Dedifferentiated amniotic fluid mesenchymal stem cell (primary cell): ENCODE data around the gene SSBP3.

ENCODE experiments used
- DNase-seq: peaks from one replicate; pipeline ENCODE4 v3.0.0-alpha.2; 2016; ENCODE audit errors: extremely low spot score

The SSBP3 gene

DNA sequence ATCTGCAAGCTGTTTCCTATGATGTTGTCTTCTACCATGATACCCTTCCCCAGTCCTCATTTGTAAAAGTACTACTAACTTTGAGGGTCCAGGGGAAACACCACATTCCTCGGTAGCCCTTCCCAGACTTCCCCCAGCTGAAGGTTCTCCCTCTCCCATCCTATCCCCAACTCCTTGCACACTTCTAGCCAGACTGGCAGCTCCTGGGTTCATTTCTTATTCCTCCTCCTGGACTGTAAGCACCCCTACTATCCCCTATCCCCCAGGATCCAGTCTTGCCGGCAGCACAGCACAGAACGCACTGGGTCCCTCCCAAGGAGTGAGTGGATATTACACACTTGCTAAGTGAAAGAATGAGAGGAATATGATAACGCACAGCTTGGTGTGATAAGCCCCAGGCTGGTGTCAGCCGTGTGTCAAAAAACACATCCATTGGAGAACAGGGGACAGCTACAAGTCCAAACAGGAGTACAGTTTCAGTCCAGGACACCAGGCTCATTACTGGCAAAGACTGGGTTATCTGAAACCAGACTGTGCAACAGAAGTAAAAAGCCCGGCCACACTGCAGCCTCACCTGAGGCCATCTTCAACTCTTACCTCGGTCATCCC lies 100.2 kb downstream of the SSBP3 start:
- no peak for DNase-seq

DNA sequence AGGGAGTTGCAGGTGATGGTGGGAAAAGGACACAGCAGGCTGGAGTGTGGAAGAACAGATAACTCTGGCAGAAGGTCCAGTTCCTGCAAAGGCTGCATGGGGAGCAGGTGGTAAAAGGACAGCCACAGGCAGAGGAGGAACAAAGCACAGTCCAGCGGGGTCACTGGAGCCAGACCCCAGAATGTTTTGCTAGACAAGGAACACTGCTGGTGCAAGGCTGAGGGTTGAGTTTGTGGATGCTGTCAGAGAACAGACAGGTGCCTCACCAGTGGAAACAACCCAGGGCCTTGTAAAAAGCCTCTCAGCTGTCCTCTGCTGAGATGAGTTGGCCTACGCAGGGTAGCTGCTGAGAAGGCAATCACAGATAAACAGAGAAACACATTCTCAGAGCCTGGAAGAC lies 101.7 kb downstream of the SSBP3 start:
- no peak for DNase-seq

DNA sequence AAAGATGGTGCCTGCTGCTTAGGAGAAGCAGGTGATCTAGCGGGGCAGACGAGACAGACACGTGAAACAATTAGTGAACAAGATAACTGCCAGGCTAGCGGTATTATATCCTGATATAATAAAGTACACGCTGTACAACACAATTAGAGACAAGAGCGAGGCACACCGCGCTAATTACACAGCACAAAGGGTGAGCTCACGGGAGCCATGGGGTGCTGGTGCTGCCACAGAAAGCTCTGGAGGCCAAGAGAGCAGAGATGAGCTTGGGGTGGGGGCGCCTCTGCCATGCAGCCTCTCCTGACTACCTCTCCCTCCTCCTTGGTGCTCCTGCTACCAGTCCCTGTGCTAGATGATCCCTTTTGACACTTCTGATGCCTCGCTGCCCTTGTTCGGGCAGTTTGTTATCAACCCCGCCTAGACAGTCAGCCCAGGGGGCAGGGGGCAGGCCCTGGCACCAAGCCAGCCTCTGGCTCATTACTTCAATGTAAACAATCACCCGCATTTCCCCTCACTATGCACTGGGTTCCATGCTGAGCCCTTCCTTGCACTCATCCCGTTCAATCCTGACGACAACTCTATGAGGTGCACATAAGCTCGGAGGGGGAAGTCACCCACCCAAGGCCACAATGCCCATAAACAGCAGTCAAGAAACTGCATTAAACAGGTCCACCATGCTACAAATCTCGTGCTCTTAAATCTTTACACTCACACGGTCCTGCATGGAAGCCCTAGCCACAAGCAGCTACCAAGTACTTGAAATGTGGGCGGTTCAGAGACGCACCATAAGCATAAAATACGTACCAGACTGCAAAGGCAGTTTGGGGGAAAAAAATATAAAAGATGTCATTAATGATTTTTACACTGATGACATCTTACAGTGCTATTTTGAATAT lies 103.0 kb downstream of the SSBP3 start:
- no peak for DNase-seq

DNA sequence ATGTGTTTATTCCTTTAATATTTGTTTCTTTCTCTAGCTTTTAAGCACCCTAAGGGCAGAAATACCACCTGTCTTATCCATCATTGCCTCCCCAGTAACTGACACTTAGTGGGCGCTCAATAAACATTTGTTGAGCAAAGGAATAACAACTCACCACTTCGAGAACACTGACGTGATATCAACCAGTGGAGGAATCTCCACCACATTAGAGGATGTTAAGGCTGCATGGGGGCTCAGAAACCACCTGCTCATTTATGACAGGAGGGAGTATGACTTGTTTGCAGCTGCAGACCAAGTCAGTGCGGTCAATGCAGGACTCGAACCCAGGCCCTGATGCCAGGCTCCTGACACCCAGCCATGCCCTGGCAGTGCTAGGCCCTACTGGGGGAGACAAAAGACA lies 103.6 kb downstream of the SSBP3 start:
- no peak for DNase-seq

DNA sequence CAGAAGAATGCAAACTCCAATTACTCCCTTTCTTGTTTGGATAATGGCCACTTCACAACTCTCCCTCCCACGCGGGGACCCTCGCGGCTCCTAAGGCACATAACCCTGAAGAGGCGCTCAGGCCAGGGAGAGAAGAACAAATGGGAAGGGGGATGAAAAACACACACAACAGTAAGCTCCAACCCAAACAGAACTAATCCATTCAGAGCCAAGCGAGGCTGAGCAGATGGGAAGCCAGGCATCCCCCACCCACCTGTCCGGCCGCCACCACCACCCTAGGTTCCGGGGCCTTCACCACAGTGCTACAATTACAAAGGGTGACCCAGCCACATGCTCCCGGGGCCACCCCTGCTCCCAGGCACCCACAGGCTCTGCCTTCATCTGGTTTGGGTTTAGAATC lies 104.7 kb downstream of the SSBP3 start:
- DNase-seq = no peak

DNA sequence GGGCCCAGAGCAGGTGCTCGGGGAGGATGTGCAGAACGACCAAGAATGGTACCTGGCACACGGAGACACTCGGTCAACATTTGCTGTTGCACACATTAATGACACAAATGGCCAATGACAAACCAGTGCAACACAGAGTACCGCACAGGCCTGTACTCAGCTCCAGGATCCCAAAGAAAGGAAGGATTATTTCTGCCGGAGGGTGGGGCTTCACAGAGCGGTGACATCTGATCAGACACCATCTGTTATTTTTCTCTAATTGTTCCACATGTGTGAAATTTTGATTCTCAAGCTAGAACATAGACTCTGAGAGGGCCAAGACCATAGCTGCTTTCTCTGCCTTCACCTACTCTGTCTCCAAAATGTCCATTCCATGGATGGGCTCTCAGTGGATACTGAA lies 105.8 kb downstream of the SSBP3 start:
- no peak for DNase-seq

DNA sequence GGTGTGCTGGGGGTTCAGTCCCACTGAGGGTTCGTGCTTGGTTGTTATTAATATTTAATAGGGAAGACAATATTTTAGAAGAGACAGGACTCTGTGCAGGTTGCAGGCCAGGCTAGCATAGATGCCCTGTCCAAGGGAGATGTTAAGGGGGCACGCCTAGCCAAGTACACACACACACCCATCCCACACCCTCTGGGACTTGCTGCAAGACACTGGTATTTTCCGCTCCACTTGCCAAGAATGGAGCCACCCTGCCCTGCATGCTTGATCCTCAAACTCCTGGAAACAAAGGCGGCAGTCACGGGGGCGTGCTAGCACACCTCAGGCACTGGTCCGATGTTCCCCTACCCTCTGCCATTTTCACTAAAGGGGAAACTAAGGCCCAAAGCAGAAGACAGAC lies 107.2 kb downstream of the SSBP3 start:
- no peak for DNase-seq

DNA sequence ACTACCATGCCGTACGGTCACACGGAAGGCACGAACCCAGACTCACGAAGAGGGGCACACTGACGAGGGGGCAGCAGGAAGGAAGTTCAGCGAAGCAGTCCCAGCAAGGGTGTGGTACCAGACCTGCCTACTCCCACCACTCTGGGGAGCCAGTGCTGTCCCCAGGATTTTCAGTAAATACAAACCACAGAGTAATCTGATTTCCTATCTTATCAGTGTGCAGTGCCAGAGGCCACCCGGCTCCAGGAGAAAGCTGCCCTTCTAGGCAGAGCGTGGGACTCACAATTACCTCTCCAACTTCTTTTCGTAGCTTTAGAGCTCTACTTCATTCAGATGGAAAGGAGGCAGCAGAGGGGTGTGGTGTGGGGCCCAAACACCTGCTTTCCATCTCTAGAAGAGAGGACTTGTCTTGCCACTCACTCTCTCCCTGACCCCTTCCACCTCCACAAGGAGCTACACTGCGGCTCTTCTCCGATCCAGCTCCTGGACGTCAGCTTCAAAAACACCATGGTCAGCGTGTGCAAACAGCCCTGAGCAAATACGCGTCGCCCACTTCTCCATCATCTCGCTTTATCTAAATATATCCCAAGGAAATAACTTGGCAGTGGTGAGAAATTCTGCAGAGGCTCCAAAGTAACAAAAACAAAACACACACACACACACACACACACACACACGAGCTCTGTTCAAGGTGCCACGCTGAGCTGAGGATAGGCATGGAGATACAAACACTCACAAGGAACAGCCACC lies 107.7 kb downstream of the SSBP3 start:
- no peak for DNase-seq

DNA sequence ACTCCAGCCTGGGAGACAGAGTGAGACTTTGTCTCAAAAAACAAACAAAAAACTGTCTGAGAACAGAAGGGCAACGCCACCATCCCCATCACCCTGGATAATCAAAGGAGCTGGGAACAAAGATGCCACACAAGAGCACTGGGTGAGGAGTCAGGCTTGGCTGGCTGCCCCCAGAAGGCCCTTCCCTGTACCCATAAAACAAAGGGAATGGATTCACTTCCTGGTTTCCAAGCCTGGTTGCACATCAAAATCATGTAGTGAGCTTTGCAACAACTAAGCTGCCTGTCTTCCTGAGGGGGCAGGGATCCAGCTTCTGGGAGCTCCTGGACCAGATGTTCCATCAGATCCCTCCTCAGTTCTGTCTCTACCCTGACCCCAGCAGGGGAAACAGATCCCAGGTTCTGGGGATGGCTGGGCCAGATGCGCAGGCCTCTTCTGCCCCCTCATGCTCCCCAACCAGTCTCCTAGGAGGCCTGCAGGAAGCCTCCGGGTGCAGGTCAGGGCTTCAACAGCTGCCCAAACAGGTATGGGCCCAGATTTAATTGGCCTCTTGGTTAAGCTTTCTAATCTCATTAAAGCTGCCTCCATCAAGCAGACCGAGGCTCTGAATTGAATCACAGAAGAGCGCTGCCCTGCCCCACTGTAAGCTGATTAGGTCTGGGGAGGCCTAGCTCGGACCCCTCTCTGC lies 108.5 kb downstream of the SSBP3 start:
- no peak for DNase-seq

DNA sequence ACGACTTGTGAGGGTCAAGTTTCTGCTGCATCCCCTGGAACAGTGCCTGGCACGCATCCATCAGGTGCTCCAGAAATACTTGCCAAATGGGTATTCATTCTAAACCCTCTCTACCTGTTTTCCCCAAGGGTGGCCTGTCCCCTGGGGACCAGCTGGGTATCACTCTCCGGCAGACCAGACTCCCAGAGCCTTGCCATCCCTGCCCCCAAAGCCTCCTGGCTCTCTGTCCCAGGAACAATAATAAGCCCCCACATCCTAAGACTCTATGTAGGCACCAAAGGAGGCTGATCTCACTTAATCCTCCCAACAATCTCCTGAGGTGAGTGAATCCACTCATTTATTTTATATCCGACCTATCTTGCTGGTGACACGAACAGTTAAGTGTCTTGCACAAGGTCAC lies 109.5 kb downstream of the SSBP3 start:
- DNase-seq = no peak

DNA sequence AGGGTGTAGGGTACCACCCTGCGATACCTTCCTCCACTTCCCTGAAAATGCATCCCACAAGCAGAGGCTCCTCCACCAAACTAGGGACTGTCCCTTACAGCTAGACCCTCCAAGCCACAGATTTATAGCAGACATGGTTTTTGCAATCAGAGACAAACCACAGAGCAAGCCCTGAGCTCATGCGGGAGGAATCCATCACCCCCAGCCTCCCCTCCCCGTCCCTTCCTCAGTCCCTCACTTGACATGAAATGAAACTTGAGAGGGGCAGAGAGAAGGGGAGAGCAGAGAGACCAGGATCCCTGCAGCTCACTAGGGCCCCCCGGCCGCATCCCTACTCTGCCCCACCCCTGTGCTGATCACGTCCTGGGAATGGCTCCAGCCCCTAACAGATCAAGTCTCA lies 111.3 kb downstream of the SSBP3 start:
- DNase-seq = no peak

DNA sequence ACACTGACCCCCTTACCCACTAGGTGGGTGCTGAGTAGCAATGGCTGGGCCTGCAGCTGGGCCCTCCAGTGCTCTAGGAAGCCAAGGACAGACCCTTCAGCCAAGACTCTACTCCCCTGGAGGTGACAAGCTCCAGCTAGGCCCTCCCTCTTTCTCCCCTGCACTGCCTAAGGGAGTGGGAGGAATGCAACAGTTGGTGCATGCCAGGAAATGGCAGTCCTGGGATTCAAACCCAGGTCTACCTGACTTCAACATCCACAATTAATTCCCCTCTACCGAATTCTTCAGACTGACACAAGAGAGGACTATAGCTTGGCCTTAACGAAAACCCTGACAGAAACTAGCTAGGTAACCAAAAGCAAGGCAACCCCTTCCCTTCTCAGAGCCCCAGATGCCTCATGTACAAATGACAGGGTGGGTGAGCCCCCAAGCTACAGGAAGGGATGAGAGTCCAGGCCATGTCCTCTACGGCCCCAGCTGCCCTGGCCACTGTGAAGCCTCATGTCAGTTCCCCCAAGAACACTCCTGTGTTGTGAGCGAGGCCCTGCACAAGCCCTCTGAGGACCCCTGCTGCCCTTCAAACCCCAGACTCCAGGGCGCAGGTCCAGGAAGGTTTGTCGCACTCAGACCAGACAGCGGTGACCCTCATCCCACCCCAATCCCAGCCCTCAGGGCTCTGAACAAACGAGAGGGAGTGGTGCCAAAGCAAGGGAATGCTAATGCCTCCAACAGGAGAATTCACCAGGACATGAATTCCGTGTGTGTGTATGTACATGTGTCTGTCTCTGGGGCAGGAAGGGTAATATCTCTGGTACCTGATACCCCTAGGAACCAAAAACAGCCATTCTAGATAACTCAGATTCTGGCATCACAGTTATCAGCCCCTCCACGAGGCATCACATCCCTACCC lies 113.9 kb downstream of the SSBP3 start:
- no peak for DNase-seq

DNA sequence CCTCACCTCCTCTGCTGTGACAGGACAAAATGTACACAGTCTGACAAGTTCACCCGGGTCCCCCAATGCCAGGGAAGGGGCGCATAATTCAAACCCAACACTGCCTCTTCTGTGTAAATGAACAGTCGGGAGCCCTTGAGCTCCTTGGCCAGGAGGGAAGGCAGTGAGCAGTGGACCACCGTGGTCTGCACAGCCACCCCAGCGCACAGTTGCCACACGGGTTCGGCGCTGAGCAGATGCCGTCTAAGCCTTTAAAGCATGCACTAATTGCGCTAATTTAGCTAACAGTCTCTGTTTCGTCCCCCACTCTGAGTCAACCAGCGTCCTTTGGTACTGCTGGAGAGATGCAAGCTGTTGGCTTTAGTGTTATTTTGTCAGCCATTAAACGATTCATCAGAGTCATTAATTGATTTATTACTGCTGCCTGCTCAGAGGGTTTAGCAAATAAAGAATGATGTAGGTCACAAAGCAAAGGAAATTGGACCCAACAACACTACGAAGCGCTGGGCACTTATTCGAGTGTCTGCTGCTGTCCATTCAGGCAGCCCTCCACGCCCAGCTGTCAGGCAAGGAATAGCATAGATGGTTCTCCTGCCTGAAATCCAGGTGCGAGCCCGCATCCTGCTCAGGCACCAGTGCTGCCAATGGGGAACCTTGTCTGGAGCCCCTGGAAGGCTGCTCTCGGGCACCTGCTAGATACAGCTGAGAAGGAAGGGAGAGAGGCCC lies 114.8 kb downstream of the SSBP3 start:
- DNase-seq = no peak

DNA sequence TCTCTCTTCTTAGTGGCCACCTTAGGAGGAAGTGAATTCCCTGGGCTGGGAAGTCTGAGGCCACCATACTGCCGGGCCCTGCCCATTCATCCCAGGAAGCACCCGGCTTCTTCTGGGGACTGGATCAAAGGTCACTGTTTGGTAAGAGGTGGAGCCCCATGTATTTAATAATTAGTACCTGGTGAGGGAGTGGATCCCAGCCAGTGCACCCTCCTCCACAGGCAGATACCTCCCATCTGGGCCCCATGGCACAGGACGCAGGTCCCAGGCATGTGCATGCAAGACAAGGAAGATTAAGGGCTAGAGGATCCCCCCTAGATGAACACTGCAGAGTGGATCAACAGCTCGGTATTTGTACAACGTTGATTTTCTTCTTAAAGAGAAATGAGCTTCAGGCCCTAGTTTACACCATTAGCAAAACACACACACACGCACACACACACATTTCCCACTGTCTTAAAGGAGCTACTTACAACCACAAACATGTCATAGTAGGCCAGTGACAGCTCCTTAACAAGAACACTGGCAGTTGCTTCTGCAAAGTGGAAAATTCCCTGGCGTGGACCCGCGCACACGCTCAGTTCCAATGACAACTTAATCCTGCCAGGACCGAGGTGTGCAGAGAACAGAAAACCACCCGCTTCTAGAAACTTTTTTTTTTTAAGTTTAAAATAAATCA lies 115.5 kb downstream of the SSBP3 start:
- no peak for DNase-seq

DNA sequence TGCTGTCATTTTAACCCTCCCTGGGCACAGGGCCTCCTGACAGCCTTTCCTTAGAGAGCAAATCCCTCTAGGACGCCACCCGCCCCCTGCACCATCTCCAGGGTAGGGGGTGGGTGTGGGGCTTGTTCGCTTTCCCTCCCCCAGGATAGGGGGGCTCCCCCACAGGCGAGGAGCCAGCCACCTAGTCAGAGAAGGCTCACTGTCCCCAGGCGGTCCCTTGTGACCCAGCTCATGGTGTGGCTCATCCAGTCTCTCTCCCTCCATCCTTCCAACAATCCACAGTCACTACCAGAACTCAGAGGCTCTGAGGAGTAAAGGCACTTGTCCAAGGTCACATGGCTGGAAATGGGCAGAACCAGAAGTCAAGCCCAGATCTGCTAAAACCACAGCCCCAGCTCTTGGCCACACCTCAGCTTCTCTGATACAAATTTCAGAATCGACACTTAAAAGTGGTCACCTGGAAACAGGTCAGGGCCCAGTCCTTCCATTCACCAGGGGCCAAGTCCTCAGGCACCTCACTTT lies 116.4 kb downstream of the SSBP3 start:
- DNase-seq = no peak

DNA sequence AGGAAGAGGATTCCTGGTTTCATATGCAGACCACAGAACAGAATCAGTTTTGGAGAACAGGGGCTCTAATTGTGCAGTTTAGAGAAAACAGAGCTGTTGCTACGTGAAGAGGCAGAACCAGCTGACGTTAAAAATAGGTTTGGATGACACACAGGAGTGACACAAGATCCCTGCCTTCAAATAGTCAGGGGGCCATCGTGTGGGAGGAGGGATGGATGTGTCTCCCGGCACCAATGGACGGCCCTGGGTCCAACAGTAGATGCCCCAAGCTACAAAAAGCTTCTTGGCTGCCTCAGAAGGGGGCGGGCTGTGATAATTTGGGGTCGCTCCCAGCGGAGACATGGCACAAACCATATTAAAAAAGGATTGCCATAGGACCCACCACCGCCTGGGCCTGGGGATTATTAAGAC lies 118.4 kb downstream of the SSBP3 start:
- no peak for DNase-seq

DNA sequence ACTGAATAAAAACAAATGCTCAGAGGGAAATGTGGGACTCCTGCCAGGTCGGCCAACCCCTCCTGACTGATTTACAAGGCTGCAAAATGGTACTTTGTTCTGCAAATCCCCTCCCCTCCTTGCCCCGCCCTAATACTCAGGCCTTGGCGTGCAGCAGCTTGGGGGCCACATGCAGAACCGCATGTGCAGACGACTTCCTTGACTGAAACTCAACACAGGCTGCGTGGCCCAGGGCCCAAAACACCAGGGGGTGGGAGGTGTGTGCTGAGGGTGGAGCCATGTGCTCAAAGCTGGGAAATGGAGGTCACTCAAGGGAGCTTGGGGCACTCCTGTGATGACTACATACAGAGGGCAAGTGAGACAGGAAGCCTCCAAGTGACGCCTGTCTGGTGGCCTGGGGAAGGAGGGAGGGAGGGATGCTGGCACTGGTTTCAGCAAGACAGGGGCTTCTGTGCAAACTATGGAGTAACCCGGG lies 119.0 kb downstream of the SSBP3 start:
- no peak for DNase-seq

DNA sequence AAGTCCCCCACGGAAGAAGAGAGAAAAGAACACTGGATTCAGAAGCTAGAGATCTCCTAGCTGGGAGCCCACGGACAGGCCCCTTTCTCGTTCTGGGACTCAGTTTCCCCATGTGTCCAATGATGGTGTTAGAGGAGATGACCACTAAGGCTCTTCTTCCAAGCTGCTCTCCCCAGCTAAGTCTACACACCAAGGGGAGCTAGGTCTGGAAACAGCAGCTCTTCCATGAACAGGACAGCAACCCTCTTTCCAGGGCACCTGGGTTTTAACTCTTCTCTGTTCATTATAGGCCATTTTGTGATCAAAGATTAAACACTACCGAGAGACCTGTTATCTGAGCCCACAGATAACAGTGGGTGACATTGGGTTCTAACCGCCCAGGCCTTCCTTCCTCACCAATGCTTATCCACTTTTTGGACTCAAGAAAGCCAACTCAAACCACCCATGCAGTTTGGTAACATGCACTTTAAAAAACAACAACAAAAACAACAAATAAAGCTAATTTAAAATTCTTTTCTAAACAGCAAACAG lies 120.3 kb downstream of the SSBP3 start:
- DNase-seq = no peak
